Right lobe of liver (tissue), 6 donors: ENCODE results near the gene DHRS7. TPM values are rescaled to one million over a fixed set of nuclear protein-coding genes. Genes with fewer than 3 reads are reported as not detected.

Experiments used
- ATAC-seq, 4 donors: fragments of 200-7000 bp; cut with Tn5 transposase; one replicate each; pipeline ENCODE4 v1.9.1; 2020; ENCODE audit warnings: mild to moderate bottlenecking in 4 of 4, moderate library complexity in 4 of 4
- DNase-seq, 3 donors: peaks; one replicate each; pipeline ENCODE4 v3.0.0-alpha.2; 2020
- H3K27ac ChIP-seq, 3 donors: fragments of 200-600 bp; one replicate each; pipeline ENCODE4 v1.8.0; 2022
- H3K27me3 ChIP-seq, 2 donors: fragments of 200-600 bp; one replicate each; pipeline ENCODE4 v1.8.0; 2022
- H3K36me3 ChIP-seq, 4 donors: fragments of 200-600 bp; sonication (generic) in 1 of 4; one replicate each; pipeline versions ENCODE4 v1.5.1 to v1.8.0; 2017 to 2022; ENCODE audit warnings: control low read depth in 1 of 4
- H3K4me1 ChIP-seq, 4 donors: fragments of 200-600 bp; sonication (generic) in 1 of 4; one replicate each; pipeline versions ENCODE4 v1.5.1 to v1.8.0; 2017 to 2022; ENCODE audit warnings: control low read depth in 1 of 4
- H3K4me3 ChIP-seq, 3 donors: fragments of 200-600 bp; one replicate each; pipeline ENCODE4 v1.8.0; 2022
- H3K9me3 ChIP-seq, 4 donors: fragments of 200-600 bp; sonication (generic) in 1 of 4; one replicate each; pipeline versions ENCODE4 v1.5.1 to v1.8.0; 2017 to 2022; ENCODE audit warnings: control low read depth in 1 of 4
- POLR2A ChIP-seq: fragments of 450-650 bp; IDR thresholded peaks from one replicate; pipeline ENCODE4 v1.6.1; 2017; ENCODE audit warnings: antibody characterized with exemption, mild to moderate bottlenecking
- WGBS: methylation state at CpG from one replicate; pipeline ENCODE4 v1.1.6; 2018; ENCODE audit warnings: low coverage, low lambda C conversion rate; ENCODE audit not compliant: insufficient coverage; ENCODE audit errors: missing lambda C conversion rate; 5-methylcytosine and 5-hydroxymethylcytosine counted together
- intact Hi-C, 2 donors: fragments of 100-400 bp; cut with DNase I; formaldehyde crosslinking; loops; one replicate each; pipeline versions ENCODE4 v1.11.2 to v1.14.1; 2022
- total RNA-seq, 6 experiments: library from RNA; depleted of rRNA in 2 of 6; stranded (reverse); fragments of >200 nt in 2 of 6; fragmentation: NEBNext Ultra II Directional in 3 of 6; extraction: Animal tissue kit (Norgen Biotek cat#: 25700) in 3 of 6; gene quantifications; one replicate each; pipeline versions ENCODE4 v1.1.0 to v1.2.4, GENCODE V29; 2016 to 2023
- TF ChIP-seq, protein P1 (sequence below), 4 donors: fragments of 200-600 bp in 3 of 4; fragments of 450-650 bp in 1 of 4; IDR thresholded peaks; one replicate each; pipeline versions ENCODE4 v1.5.1 to v1.8.0; 2016 to 2022; ENCODE audit warnings: antibody characterized with exemption in 4 of 4, mild to moderate bottlenecking in 2 of 4
- donor health status: DM: no; HTN: yes; CAD: no.
- donor health status: DM: no; HTN: no; CAD: no.
- donor health status: DM: no; HTN: no; CAD: no.
- donor health status: DM: no; HTN: yes; CAD: no.
- donor health status: DM: no; HTN: yes; CAD: no.

The DHRS7 gene
- total RNA-seq, 6 experiments from 2014 or later, result 65.0 to 153 (median 116) TPM

DNA sequence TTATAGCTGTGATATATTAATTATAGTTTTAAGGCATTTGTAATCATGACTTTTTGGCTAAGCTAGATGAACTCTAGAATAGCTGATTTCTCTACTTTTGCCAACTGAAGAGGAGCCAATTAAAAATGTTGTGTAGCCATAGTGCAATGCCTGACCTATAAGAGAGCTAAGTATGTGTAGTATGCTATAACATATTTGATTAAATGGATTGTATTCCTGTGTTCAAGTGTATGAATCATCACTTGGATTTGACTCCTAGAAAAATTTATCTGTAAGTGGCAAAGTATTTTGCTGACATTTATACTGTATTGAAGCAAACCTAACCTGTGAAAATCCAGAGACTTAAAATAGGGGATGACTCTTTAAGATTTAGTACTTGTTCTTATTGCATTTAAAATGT, 39.3 kb downstream of the DHRS7 start:
- ATAC-seq, result no peak
- Histone ChIP-seq H3K36me3 (peaks cover 0 to 33% (median 15%) of the 10 kb centered on the region in 4 donors), H3K27ac (no peak overlapping the region), H3K4me1 (no peaks in the 10 kb centered on the region), H3K4me3 (no peak overlapping the region), H3K27me3 (no peaks in the 10 kb centered on the region), H3K9me3 (no peaks in the 10 kb centered on the region)
- TF ChIP-seq, protein P1, sequence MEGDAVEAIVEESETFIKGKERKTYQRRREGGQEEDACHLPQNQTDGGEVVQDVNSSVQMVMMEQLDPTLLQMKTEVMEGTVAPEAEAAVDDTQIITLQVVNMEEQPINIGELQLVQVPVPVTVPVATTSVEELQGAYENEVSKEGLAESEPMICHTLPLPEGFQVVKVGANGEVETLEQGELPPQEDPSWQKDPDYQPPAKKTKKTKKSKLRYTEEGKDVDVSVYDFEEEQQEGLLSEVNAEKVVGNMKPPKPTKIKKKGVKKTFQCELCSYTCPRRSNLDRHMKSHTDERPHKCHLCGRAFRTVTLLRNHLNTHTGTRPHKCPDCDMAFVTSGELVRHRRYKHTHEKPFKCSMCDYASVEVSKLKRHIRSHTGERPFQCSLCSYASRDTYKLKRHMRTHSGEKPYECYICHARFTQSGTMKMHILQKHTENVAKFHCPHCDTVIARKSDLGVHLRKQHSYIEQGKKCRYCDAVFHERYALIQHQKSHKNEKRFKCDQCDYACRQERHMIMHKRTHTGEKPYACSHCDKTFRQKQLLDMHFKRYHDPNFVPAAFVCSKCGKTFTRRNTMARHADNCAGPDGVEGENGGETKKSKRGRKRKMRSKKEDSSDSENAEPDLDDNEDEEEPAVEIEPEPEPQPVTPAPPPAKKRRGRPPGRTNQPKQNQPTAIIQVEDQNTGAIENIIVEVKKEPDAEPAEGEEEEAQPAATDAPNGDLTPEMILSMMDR (IDR thresholded peaks at IDR 0.05), result no peak
- no peak for TF ChIP-seq POLR2A
- no peak for DNase-seq
- intact Hi-C loops, result no loop called here

DNA sequence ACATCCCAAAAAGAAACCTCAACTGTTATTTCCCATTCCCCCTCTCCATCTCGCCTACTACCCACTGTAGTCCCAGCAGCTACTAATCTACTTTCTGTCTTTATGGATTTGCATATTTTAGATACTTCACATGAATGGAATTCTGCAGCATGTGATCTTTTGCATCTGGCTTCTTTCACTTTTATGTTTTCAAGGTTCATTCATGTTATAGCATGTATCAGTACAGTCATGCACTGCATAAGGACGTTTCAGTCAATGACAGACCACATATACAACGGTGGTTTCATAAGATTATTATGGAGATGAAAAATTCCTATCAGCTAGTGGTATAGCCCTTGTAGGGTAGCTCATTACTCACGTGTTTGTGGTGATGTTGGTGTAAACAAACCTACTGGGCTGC, 49.0 kb downstream of the DHRS7 start:
- Histone ChIP-seq H3K9me3 (no peaks in the 10 kb centered on the region), H3K27ac (no peak overlapping the region), H3K4me3 (no peak overlapping the region), H3K4me1 (no peaks in the 10 kb centered on the region), H3K27me3 (no peaks in the 10 kb centered on the region), H3K36me3 (peaks cover 0 to 14% (median 4%) of the 10 kb centered on the region in 4 donors)
- WGBS, result 74% methylated on average over 4 of the region's 4 CpGs
- ATAC-seq (no peak), DNase-seq (no peak)
- TF ChIP-seq POLR2A, result no peak
- TF ChIP-seq, protein P1 (IDR thresholded peaks at IDR 0.05), result no peak
- intact Hi-C loops, result no loop called here

DNA sequence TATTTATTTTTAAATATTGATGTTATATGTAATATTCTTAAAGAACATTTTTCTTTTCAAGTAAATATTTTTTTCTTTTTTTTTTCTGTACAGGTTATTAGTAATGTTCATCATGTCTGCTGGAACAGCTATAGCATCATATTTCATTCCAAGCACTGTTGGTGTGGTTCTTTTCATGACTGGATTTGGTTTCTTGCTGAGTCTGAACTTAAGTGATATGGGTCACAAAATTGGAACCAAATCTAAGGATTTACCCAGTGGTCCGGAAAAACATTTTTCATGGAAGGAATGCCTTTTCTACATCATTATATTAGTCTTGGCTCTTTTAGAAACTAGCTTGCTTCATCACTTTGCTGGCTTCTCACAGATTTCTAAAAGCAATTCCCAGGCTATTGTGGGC, 50.3 kb downstream of the DHRS7 start:
- no peak overlapping the region for H3K4me3 ChIP-seq
- WGBS, result 29% methylated on average over 1 of the region's 1 CpG
- H3K36me3 ChIP-seq, result peaks cover 0 to 14% (median 3%) of the 10 kb centered on the region in 4 donors
- no peaks in the 10 kb centered on the region for H3K4me1 ChIP-seq
- DNase-seq (no peak), ATAC-seq (no peak)
- no peaks in the 10 kb centered on the region for H3K9me3 ChIP-seq
- no peak for TF ChIP-seq POLR2A
- TF ChIP-seq, protein P1 (IDR thresholded peaks at IDR 0.05), result no peak
- intact Hi-C loops, result no loop called here
- H3K27me3 ChIP-seq, result no peaks in the 10 kb centered on the region
- H3K27ac ChIP-seq, result no peak overlapping the region

DNA sequence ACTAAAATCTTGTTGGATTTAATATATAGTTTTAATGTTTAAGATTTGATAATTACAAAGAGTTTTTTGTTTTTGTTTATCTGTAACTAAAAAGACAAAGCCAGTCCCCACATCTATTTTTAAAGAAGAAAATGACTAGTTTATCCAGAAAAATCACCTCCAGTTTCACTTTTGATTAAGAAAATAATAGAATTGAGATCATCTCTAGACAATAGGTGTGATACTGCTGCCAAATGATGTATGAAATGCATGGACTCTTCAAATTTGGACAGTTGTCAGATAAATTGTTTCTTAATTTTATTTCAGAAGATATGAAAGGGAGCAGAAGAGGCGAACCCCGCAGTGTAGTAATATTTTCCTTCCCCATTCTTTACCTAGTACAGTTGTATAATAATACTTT, 53.5 kb downstream of the DHRS7 start:
- 85% methylated on average over 2 of the region's 2 CpGs for WGBS

More for the DNA sequence above, 53.5 kb downstream of the DHRS7 start:
- H3K27ac ChIP-seq, result no peak overlapping the region
- no peaks in the 10 kb centered on the region for H3K27me3 ChIP-seq
- TF ChIP-seq, protein P1 (IDR thresholded peaks at IDR 0.05), result no peak
- no peak for TF ChIP-seq POLR2A
- intact Hi-C loops, result no loop called here
- DNase-seq (no peak), ATAC-seq (no peak)
- no peaks in the 10 kb centered on the region for H3K36me3 ChIP-seq
- H3K4me1 ChIP-seq, result no peaks in the 10 kb centered on the region
- no peaks in the 10 kb centered on the region for H3K9me3 ChIP-seq
- no peak overlapping the region for H3K4me3 ChIP-seq
